NCI-H1417 treated with DMSO at 0.1 percent for 48 hours (cell line): ENCODE data around the gene TAS2R30.

Source experiments
- DNase-seq: peaks from one replicate; lab custom pipeline; 2025; lab: John Stamatoyannopoulos, UW

Gene TAS2R30, protein sequence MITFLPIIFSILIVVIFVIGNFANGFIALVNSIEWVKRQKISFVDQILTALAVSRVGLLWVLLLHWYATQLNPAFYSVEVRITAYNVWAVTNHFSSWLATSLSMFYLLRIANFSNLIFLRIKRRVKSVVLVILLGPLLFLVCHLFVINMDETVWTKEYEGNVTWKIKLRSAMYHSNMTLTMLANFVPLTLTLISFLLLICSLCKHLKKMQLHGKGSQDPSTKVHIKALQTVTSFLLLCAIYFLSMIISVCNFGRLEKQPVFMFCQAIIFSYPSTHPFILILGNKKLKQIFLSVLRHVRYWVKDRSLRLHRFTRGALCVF

DNA sequence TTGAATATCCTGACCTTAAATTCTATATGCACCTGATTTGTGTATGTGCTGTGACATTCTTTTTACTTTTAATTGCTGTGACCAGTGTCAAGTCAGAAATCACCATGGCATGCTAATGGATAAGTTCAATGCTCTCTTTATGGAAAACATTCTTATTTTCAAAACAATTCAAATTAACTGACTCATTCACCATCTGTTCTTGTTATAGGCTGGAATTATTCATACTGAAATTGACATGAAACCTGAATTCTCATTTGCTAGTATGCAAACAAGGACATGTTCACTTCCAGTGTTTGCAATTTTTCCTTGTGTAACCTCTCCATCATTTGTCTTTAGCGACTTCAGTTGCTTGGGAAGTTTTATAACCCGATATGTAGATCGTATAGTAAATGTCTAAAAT, at the start of gene TAS2R30:
Gene TAS2R30 (minus strand): TSS at position 340 of the 400 bp plus-strand sequence. CDS start 400 bp downstream, outside the sequence.
- DNase-seq: no peak

DNA sequence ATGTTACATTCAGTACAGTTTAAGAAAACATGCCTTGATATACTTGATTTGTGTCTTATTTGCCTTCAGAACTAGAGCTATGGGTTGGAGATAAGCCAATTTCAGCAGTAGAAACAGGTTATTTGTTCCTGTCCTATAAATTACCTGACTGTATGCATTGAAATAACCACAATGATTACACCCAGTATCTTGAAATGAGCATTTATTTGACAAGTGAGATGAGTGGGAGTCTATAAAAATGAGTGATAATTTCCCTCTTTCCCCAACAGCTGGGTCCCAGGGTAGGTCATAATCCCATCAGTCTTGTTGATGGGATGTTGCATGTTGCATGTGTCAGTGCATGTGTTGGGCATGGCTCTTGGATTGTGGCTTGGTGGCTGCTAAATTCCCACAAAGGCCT, 48.6 kb upstream of the TAS2R30 start:
- peak; percentile 7 for DNase-seq

DNA sequence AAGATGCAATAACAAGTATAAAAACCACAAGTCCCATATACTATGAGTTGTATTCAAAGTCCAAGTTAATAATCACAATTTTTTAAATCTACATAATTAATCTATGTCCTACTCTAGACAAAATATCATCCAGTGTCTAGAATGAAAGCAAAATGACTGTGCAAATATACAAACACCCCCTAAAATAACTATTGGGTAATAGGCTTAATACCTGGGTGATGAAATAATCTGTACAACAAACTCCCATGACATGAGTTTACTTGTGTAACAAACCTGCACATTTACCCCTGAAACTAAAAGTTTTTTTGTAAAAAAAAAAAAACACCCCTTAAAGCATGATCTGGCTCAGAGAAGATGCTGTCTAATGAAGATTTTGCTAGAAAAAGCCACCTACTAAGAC, 48.1 kb upstream of the TAS2R30 start:
- no peak for DNase-seq

DNA sequence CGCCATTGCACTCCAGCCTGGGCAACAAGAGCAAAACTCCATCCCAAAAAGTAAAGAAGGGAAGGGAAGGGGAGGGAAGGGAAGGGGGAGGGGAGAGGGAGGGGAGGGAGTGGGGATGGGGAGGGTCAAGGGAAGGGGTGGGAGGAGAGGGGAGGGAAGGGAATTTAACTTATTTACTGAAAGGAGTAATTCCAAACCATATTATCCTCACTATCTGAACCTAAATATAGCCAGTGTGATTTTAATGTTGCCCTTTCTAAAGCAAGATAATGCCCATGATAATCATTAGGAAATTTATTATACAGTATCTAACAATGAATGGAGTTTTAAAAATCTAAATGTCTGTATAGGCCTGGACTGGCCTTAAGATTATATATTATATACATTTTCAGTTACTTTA, 43.8 kb upstream of the TAS2R30 start:
- no peak for DNase-seq

DNA sequence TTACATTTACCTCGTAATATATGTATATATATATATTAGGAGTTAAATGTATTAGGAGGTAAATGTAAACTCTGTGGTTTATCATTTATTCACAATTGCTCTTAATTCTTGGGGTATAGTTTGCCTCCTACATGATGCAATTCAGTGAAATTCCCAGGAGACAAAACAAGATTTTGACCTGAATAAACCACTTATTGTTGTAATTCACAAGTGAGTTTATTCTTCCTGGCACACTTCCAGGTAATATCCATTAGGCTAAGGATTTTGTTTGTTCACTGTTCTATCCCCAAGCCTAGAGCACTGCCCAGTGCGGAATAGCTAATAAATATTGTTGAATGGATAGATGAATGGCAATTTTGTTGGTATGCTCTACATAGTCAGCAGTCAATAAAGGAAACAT, 39.6 kb upstream of the TAS2R30 start:
- DNase-seq: peak; percentile 17

DNA sequence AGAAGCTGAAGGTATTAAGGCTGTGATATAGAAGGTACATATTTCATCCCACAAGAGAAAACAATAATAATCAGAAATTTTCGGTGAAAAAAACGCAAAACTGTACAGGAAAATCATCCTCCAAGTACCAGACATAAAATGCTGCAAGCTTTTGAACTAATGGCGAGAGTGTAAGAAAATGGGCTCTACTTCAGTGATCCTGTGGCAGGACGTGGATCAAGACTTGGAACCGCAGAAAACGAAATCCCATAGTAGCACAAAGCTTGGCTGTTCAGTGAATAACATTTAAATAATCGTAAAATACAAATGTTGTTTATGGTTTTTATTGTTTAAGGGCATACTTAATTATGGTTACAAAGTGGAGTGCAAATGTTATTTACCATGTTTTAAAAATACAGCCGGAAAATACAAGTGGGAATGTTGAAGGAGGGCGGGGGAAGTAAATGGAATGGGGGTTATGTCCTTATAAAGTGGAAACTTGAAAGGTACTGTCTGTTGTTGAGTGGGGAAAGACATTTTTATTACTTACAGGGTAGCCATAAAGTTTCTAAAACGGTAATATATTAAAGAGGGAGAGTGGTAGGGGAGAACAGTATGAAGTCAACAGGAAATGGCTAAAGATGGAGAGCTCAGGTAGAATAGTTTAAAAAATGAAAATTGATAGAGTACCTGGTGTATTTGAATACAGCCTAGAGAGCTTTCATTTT, 37.7 kb upstream of the TAS2R30 start:
- peak; percentile 73 for DNase-seq

DNA sequence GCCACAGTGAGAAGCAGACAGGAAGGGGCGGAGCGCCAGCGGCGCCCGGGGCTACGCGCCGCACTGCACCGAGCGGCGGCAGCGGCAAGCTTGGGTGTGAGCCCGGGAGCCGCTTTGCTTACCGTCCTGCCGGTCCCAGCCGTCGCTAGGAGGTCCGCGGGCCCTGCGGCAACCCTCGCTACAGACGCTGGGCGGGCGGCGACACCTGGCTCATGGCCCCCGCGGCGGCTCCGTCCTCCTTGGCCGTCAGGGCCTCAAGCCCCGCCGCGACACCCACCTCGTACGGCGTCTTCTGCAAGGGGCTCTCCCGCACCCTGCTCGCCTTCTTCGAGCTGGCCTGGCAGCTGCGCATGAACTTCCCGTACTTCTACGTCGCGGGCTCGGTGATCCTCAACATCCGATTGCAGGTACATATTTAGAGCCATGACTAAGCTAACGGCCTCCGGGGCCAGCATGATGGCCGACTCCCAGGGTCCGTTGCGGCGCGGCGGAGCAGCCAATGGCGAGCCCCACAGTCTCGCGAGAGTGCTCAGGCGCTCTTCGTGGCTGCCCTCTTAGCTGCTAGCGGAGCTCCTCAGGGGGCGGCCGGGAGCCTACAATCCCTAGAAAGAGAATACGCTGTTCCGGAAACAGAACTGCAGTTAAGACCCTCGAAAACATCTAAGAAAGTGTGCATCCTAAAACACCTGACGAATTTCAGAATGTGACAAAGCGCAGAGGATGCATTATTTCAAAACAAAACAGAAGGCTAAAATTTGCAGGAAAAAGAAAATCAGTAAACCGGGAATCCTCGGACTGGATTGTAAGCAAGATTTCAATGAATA, 36.9 kb upstream of the TAS2R30 start, which contains the start of gene SMIM10L1:
Gene SMIM10L1 (plus strand): TSS at position 50 of the 824 bp plus-strand sequence. CDS start 163 bp downstream, at position 213.
- DNase-seq: peak; percentile 79

DNA sequence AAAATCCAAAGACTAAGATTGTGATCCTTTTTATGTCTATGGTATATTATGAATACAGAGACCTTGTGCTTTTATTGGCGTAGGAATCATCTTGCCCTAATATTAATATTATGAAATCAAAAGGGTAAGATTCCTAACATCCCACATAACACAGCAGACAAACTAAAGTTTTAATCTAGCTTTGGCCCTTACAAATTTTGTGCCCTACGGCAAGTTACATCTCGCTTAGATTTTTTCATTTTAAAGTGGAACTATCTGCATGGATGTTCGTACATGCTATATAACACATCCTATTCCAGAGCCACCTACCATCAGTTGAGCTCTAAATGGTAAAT, 36.3 kb upstream of the TAS2R30 start:
- no peak for DNase-seq

DNA sequence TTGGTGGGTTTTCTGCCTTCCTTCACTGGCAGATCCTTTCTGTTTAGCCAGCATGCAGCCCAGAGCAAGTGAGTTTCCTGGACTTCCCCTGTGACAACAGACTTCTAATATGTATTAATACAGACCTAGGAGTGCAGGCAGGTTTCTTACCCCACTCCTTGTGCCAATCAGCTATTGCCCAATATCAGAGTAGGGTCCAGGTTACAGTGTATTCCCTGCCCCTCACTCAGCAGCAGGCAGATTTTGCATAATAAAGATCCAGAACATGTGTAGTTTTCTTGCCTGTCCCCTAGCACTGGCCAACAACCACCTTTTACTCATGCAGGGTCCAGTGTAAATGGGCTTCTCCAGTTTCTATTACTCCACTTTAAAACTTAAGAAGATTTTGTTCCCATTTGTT, 31.9 kb upstream of the TAS2R30 start:
- no peak for DNase-seq

DNA sequence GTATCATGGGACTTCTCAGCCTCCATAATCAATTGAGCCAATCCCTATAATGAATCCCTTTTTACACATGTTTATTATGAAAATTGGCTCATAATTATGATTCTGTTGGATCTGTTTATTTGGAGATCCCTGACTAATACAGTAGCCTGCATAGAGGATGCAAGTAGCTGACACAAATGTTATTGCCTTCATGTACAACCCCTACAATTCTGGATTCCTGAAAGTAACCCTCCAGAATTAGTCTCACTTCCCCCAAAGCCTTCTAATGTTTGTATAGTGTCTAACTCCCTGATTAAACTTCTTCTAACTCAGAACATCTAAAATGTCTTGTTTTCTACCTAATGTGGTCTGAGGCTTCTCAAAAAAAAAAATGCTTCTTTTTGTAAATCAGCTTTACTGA, 29.9 kb upstream of the TAS2R30 start:
- no peak for DNase-seq

DNA sequence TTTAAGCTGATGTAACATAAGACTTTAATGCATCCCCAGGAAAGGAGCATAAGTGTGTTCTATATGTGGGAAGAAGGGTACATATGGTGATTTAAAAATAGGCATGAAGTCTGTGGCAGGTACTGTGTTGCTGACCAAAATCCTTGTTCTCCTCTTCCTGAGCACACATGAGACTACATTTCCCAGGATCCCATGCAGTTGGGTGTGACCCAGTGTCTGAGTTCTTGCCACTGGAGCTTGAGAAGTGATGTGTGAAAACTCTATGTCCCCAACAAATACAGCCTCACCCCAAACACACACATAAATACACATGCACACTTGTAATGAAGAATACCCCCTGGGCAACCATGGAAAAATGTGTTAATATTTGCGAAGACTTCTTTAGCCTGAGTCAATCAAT, 28.1 kb upstream of the TAS2R30 start:
- no peak for DNase-seq

DNA sequence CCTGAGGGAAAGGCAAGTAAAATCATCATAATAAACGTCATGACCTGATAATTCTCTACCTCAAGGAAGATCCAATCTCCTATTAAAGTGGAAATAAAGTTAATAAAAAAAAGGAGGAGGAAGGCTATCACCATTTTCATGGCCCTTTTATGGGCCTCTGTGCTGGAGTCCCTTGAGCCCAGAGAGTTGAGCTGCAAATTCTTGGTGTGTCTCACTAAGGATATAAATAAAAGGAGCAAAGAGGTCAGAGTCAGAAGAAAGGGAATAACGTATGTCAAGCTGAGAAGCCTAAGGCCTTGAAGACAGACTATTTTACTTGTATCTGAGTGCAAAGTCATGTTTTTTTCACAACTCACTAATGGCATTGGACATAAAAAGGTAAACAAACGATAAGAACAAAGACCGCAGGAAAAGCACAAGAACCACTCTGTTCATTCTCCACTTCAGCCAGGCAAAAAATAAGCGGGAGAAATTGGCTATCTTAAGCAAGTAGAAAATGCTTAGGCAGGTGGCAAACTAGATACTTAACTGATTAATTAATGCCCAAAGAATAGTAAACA, 24.5 kb upstream of the TAS2R30 start:
- DNase-seq: no peak

DNA sequence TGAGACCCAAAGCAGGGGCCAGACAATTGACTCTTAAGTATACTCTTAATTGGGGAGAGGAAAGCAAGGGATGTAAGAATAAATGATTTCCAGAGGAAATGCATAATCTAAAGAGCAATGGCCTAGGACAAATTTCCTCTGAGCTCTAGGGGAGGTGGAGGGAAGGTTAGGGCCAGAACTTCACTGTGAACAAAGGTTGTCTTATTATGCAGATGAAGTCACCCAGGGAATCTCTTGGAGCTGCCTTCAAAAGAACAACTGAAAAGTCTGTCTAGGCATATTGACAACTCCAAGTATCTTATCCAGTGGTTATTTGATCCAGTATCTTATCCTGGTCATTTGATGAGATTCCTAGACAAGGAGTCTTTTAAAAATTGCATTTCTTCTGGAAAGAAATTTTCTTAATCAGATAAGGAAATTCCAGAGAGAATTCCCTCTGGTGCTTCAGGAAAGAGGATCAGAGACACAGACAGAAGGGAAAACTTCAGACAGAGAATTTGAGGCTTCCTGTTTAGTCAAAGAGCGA, 20.0 kb upstream of the TAS2R30 start:
- no peak for DNase-seq

DNA sequence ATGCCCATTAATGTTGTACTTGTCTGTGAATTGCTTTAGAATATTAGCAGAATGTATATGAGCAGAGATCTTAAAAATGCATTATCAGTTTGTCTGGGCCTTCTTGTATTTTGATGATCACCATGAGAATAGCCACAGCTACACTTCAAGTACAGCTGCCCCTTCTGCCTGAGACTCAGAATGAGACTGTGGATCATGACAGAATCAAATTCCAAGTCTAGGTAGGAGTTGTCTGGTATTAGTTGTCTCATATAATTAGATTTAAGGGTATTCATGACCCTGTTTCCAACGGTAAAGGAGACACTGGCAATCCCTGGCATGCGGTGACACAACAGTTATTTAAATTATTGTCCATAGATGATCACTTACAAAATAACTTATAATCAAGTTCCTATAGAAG, 18.3 kb upstream of the TAS2R30 start:
- DNase-seq: no peak

DNA sequence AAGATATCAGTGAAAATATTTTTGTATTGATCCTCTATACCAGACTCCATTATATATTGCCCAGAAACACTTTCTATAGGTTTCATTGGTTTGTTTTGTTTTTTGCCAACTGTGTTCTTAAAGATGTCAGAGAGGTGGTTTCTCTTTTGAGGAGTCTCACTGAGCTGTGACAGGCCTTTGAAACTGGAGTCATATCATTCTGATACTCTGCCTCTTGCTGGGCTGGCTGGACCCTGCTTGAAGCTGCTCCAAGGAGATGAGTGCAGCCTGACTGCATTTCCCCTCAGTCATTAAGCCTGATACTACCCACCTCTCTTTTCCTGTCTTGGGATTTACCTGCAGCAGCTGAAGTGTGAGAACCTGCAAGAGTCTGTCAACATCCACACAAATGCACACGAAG, 16.4 kb upstream of the TAS2R30 start:
- no peak for DNase-seq

DNA sequence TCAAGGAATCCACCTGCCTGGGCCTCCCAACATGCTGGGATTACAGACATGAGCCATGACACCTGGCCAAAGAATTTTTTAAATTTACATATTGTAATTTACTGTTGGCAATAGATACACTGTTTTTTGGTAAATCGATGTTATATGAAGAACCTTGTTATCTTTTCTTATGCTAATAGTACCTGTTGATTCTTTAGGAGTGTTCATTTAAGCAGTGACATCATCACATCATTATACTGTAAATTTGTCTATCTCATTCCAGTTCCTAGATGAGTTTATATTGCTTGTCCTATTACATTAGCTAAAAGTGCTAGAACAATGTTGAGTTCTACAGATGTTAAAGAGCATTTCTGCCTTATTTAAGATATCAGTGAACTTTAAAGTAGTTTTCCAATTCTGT, 13.0 kb upstream of the TAS2R30 start:
- DNase-seq: no peak

DNA sequence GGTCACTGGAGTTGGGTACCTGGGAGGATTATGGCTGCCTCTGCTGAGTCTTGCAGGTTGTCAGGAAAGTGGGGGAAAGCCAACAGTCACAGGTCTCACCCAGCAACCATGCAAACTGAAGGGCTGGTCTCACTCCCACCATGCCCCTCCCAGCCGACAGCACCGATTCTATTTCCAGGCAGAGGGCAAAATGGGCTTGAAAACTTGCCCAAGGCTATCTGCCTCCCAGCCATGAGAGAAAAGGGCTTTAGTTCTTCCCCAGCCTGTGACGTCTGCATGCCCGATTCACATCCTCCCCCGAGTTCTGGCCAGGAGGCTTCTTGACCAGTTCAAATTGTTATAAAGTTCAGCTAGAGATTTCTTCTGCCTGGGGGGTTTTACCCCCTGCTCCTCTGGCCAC, 9.9 kb upstream of the TAS2R30 start:
- no peak for DNase-seq

DNA sequence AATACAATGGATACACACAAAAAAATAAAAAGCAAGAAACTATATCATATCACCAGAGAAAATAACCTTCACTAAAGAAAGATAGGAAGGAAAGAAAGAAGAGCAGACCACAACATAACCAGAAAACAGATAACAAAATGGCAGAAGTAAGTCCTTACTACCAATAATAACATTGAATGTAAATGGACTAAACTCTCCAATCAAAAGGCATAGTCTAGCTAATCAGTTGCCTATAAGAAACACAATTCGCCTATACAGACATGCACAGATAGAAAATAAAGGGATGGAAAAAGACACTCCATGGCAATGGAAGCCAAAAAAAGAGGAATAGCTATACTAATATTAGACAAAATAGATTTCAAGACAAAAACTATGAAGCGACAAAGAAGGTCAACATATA, 8.9 kb upstream of the TAS2R30 start:
- DNase-seq: no peak

DNA sequence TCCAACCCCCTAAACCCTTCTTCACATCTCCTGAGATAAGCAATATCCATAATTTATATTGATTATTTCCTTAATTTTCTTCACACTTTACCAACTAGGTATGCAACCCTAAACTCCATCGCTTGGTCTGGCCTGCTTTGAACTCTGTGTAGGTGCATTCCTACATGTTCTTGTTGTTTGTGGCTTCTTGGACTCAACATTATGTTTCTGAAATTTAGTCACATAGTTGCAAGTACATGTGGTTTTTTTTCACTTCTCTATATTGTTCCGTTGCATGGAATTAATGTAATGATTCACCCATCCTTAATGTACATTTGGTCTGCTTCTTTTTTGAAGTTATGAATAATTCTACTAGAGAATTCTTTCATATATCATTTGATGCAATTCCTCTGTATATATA, 1.6 kb upstream of the TAS2R30 start:
- no peak for DNase-seq

DNA sequence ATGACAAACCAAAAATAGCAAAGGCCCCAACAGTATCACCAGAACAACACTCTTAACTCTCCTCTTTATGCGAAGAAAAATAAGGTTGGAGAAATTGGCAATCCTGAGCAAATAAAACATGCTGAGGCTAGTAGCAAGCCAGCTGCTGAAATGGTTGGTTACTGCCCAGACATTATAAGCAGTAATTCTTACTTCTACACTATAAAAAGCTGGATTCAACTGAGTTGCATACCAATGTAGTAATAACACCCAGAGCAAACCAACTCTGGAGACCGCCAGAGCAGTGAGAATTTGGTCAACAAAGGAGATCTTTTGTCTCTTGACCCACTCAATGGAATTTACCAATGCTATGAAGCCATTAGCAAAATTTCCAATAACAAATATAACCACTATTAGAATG, 628 bp downstream of the TAS2R30 start:
- no peak for DNase-seq

DNA sequence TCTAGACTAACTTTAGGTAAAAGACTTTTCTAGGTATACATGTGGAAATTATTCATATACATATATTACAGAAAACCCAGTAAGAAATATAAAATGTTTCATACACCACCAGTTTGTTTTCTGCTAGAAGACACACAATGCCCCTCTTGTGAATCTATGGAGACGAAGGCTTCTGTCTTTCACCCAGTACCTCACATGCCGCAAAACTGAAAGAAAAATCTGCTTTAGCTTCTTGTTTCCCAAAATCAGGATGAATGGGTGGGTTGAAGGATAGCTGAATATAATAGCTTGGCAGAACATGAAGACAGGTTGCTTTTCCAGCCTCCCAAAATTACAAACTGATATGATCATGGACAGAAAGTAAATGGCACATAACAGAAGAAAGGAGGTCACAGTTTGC, 1.3 kb downstream of the TAS2R30 start:
- DNase-seq: no peak

DNA sequence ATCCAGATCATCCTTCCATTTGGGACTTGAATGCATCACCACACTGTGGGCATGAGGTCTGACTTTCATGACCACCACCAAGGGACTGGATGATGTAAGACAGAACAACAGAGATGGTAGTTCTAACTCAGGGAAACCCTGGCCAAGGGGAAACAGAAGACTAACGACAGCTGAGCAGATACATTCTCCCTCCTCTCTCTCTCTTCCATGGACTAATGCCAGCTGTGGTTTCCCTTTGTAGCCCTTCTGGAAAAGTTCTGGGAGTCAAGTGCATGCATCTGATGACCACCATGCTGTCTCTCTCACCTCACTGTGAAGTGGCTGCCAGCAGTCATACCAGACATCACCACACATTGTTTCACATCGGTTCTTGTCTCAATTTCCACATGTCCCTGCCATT, 3.4 kb downstream of the TAS2R30 start:
- no peak for DNase-seq
